Activated effector memory CD4-positive, alpha-beta T cell treated with anti-CD3 and anti-CD28 coated beads, Interleukin-2, amount 50 U/mL, for 16 hours (primary cell): ENCODE measurements around the gene ADARB2.
"Not testable (repeated sequence)": the region's sequence is repeated elsewhere in the genome, so short reads cannot be mapped to it uniquely, and the experiment has no call there.

ENCODE experiments used
- DNase-seq: peaks from one replicate; pipeline ENCODE4 v3.0.0-alpha.2; 2020

ADARB2 gene

DNA sequence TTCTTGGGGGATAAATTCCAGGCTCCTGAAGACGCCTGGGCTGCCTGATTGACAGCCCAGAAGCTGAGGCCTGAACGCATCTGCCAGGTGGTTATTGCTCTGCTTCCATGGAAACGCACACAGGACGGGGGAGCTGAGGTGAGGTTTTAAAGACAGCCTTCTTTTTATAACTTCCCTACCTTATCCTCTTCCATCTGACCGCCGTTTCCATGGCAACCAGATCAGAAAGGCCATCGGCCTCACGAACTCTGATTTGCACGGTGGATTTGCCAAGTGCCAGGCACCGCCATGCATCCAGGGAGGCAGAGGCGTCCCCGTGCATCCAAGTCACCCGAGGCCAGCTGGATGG is 260.9 kb downstream of the ADARB2 start:
- no peak for DNase-seq

DNA sequence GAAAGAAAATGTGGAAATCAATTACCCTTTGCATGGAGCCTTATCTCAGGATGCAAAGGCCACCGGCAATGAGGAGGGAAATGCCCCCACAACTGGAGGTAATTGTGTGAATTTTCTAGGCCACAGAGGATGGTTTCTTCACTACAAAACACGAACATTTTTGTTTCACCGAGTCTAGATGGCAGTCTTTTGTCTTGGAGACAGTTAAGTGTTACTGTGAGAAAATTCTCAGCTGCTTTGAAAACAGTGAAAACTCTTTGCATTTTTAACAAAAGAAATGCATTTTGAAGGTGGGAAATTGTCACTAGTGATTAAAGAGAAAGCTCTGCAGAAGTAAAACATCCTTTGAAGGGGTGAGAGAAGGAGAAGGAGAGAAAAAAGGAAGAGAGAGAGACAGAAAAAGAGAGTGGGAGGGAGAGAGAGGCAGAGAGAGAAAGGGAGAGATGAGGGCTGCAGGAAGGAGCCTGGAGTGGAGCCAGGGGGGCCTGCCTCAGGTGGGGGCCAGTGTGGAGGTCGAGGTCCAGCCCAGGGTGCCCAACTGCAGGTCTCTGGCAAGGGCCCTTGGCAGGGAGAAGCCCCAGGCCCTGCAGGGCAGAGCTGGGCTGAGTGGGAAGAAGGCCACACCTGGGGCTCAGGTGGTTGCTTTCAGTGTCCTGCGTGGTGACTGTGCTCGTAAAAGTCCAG is 261.4 kb downstream of the ADARB2 start:
- no peak for DNase-seq

DNA sequence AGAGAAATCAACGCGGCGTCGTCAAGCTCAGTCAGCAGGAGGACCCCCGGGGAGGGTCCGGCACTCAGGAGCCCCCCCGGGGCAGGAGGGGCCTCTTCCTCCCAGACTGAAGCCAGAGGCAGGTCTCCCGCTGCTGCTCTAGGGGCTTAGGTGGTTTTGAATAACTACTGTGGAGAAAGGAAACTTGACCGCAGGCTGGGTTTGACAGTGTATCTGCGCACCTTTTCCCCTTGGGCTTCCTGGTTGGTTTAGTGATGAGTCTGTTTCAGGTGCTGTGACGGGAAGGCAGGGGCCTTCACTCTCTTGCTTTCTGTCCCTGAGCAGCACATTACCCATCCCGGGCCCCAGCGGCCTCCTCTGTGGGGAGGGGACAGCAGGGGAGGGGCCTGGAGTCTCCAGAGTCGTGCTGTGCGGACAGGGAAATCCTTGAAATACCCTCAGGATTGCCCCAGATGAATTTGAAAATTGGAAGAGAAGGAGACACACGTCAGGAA is 262.2 kb downstream of the ADARB2 start:
- no peak for DNase-seq

DNA sequence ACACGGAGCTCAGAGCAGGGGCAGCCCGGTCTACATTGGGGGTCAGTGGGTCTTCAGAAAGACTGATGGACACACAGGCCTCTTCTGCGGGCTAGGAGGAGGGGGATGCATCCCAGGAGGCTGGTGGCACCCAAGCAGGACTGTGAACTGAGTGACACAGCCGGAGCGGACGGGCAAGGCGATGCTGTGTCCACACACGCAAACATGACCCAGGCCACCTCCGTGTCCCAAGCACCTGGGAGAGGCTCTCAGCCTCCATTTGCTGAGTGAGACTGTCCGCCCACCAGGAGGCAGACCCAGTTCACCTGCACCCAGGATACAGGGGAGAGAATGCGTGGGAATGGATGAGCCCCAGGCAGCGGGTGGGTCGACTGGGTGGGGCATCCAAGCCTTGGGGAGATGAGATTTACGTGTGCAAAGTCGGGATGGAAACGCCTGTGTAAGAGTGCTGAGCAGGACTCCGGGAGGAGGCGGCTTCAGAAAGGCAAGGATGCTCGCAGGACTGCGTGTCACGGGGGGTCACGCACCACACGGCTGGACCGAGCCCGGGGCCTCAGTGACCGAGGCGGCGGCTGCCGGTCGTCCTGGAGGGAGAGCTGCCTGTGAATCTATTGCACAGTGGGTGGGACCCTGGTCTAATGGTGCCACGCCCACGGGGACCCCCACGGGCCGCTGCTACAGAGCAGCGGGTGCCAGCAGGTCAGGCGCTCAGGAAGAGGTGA is 262.8 kb downstream of the ADARB2 start:
- no peak for DNase-seq

DNA sequence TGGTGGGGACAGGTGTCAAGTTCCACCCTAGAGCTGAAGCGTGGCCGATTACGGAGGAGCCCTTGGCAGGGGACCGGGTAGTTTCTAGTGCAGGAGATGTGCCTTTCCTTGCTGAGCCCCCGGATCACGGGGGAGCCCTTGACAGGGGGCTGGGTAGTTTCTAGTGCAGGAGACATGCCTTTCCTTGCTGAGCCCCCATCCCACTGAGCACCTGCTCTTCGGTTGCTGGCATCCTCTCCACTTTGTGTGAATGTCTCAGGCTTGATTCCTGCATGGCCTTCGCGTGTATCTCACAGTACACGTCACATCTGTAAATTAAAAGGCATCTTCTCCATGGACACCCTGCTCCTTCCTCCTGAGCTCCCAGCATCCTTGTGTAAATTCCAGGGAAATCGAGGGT is 263.5 kb downstream of the ADARB2 start:
- no peak for DNase-seq

DNA sequence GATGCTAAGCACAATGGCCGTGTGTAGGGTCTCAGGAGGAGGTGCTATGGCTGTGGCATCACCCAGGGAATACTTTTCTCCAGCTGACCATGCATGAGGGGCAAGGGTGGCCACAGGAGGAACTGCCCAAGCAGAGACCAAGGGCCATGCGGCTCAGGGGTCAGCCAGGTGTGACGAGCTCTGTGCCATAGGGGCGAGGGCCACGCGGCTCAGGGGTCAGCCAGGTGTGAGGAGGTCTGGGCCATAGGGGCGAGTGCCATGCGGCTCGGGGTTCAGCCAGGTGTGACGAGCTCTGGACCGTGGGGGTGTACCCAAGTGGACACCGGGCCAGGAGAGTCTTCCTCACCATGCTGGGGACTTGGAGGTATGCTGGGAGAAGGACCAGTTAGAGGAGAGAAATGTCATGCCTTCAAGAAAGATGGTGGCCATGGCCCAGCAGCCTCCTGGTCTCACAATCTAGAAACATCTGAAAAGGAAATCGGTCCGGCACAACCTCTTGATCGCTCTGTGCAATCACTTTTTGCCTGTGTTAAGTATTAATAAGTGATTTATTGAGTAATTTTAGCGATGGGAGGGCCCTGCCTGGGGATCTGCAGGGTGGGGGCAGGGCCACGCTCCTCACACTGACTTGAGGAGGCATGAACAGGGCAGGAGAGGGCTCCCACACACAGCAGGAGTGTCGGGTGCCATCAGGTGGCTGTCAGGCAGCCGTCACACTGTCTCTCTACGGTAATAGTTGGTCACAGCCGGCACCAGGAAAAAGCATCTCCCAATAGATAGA is 265.0 kb downstream of the ADARB2 start:
- DNase-seq: no peak

DNA sequence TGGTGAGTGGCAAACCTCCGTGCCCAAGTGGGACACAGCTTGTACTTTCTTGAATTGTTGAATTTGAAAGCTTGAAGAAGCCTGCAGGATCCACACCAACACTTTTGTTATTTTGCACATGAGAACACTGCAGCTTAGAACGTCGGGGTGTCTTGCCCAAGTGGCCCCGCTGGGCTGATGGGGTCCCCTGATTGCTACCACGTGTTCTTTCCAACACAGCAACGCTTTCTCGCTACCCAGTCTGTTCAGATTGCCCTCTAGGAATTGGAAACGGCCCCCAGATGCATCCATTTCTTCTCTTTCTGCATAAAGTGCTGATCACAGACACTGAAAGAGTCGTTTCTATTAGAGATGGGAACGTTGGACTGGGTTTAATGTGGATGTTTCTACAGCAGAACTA is 268.5 kb downstream of the ADARB2 start:
- no peak for DNase-seq

DNA sequence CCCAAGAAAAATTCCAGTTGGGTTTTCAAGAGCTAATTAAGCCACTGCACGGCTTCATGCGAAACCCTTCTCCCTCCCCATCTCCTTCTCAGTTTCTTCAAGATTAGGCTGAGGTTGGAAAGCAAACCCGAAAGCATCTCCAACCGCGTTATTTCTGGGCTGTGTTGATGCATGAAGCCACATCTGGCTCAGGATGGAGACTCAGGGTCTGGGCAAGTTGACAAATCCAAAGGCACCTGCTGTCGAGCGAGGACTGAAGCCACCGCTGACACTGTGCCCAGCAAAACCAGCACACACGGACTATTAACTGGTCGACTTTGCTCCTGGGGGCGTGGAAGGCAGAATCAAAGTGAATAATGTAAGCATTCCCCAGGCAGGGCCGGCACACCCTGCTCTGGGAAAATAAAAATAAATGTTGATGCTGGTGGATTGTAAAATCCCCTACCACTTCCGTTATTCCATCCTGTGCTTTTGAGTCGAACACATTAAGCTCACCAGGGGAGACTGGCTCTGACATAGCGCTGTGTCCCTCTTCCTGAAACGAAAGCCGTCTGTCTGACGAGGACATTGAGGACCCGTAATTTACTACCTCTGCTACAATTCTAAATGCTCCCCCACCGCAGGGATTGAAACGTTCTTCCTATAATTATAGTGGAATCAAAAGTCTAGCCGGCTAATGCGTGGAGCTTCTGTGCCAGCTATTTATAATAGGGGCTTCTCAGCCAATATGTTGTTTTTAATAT is 269.8 kb downstream of the ADARB2 start:
- DNase-seq: no peak

DNA sequence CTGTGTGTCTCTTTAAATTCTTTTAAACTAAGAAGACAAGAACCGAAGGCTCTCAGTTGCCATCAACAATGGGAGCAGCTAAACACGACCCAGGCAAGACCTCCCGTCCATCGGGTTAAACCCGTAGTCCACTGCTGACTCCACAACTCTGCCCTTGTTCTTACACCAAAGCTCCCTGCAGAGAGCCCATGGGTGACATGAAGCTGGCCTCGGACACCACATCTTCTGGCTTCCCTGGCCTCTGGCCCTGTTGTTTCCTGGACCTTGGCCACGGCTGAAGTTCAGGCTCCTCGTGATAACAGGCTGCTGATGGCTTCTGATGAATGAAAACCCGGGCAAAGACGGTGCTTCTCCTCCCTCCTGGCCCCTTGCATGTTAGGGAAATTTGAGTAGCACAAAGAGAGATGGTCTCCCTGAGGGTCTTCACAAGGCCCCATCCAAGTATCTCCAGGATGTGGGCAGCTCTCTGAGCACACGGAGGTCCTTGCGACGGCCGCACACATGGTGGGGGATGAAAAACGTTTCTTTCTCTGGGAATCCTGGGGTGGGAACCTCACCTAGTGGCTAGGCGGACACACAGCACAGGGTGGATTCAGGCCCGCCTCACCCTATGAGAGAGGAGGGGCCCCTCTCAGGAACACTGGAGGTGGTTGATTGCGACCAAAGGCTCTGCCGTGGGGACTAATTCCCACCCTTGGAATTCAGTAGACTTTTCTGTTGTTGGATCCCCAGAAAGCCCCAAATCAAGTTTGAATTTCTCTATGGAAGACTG is 271.1 kb downstream of the ADARB2 start:
- no peak for DNase-seq

DNA sequence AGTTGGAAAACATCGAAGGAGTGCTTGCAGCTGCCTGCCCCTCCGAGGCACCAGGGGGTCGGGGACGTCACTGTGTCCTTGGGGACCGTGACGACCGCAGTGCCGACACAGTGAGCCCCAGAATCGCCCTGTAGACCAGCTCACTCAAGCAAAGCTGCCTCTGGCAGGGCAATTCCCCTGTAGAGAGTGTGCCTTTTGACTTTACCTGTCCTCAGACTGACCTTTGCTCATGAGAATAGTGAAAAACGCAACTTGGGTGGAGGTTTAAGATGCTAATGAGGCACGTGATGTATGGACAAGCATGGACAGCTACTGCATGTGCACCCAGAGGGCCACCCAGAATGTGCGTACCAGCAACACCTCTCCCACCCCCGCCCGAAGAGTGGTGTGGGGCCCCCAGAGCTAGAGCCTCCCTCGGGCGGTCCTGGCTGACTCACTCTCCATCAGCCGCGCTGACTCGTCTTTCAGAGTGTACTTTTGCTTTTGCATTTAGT is 271.9 kb downstream of the ADARB2 start:
- DNase-seq: no peak

DNA sequence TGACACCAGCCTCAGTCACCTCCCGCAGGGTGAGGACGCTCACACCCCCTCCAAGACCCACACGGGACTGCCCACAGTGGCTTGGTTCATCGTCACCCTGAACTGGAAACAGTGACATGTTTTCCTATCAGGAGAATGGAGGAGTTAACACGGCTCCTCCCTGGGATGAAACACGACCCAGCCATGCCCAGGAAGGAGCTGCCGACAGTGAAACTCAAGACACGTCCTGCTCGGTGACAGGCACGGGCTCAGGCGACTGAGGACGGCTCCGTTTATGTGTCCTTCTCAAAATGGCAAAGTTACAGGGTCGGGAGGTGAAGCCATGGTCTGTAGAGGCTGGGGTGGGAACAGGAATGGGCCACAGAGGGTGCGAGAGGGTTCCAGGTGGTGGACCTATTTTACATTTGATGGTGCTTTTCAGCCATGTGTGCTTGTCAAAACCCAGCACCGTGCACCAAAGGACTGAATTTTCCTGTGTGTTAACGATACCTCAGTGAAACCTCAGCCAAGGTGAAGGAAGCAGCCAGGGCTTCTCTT is 272.4 kb downstream of the ADARB2 start:
- DNase-seq: no peak

DNA sequence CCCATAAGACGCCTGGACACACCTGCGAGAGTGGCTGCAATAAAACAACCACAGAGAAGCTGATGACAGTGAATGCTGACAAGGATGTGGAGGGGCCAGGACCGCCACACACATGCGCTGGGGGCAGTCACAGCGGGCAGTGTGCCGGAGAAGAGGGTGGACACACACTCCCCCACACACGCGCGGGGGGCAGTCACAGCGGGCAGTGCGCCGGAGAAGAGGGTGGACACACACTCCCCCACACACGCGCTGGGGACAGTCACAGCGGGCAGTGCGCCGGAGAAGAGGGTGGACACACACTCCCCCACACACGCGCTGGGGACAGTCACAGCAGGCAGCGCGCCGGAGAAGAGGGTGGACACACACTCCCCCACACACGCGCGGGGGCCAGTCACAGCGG is 273.4 kb downstream of the ADARB2 start:
- not testable (repeated sequence) for DNase-seq

DNA sequence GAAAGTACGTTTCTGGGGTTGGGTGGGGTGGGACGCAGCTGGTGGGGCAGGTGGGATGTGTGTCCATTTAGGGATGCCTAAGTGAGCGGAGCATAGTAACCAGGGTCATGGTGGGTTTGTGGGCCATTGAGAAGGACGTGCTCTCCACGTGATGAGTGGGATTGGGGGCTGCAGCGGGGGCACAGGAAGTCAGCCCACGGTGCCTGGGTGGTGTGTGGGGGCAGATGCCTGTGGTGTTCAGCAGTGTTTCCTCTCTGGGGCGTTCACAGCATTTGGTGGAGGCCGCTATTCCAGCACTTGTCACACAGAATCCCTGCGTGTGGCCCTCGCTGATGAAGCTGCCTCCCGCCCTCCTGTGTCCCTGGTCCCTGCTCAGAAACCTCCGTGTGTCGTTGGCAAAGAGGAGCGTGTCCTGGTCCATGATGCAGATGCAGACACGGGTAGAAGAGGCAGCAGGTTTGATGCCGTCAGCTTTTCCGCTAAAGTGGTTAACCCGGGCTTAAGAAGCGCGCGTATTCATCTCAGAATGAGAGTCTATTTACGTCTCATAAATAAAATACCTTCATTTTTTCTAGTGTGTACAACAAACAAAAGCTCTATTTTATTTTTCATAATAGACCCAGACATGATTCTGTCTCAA is 274.2 kb downstream of the ADARB2 start:
- DNase-seq: no peak

DNA sequence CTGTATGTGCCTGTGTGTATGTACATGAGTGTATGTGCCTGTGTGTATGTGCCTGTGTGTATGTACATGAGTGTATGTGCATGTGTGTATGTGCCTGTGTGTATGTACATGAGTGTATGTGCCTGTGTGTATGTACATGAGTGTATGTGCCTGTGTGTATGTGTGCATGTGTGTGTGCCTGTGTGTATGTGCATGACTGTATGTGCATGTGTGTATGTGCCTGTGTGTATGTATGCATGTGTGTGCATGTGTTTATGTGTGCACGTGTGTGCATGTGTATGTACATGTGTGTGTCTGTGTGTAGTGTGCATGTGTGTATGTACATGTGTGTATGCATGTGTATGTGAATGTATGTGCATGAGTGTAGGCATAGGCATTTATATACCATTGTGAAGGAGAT is 274.8 kb downstream of the ADARB2 start:
- no peak for DNase-seq

DNA sequence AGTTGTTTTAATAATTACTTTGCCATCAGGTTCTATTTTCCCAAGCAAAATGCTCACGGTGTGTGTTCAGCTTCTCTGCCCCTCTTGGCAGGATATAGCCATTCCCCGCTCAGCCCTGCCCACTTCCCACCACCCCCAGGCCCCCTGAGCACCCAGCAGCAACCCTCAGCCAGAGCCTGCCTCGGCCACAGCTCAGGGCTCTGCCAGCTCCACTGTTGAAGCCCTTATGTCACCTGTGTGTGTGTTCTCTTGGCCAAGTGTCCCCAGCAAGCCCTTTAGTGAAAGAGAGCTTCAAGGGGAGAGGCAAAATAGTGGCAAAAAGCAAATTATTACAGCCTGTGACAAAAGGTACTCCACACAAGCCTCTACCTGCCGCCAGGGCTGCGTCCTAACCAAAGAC is 275.3 kb downstream of the ADARB2 start:
- no peak for DNase-seq

DNA sequence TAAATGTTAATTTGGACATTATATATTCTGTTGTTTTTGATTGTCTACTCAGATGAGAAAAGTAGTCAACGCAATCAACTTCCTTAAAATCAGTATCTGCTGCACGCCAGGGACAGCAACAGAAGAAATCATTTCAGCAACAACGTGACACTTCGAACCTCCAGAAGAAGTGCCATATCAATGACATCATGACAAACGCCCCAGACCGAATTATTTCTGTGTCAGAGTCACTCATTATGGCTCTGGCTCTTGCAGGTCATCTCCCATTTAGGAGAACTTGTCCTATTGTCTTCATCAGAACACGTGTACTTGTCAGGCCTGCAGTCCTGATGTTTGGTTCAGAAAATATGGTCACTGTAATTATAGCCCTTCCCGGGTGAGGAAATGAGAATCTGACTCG is 276.3 kb downstream of the ADARB2 start:
- DNase-seq: no peak

DNA sequence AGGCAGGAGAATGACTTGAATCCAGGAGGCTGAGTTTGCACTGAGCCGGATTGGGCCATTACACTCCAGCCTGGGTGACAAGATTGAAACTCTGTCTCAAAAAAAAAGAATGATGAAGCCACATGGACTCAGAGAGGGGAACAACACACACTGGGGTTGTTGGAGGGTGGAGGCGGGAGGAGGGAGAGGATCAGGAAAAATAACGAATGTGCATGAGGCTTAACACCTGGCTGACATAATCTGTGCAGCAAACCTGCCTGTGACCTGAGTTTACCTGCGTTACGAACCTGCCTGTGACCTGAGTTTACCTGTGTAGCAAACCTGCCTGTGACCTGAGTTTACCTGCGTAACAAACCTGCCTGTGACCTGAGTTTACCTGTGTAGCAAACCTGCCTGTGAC is 277.7 kb downstream of the ADARB2 start:
- not testable (repeated sequence) for DNase-seq

DNA sequence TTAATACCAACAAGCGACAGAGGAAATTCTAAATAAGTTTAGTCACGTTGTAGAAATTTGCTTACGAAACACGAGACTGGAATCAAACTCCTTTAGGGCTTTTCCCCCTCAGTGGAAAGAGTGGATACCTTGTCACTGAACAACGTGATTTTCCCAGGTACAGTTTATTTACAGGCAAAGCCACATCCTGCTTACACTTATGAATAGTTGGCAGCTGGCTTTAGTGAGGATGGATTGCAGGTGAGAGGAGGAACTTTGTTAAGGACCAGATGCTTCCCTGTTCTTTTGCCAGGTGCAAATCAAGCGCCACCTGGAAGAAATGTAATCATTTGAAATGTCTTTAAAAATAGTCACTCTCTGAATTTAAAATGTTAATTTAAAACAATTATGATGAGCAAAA is 282.4 kb downstream of the ADARB2 start:
- no peak for DNase-seq

DNA sequence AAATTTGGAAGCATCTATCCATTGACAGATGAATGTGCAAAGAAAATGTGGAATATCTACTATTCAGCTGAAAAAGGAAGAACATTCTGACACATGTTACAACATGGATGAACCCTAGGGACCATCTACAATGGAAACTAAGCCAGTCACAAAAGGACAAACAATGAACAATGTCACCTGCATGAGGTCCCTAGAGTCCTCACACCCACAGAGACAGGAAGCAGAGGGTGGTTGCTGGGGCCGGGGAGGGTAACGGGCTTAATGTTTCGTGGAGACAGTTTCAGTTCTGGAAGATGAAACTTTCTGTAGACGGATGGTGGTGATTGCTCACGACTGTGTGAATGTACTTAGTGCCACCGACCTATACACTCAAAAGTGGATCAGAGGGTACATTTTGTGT is 282.9 kb downstream of the ADARB2 start:
- DNase-seq: no peak

DNA sequence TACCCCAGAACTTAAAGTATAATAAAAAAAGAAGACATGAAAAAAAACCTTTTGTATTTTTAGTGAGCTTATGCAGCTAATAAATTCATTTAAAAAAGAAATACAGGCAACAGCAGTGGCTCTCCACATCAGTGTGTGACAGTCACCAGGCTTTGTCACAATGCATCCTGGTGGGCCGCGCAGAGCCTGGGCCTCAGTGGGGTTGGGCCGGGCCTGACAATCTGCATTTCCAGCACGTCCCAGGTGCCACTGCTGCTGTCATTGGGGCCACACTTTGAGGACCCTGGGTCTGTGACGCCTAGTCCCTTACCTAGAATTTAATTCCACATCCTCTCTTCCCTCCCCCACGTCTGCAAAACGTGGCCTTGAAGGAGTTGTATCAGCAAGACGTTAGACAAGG is 284.5 kb downstream of the ADARB2 start:
- no peak for DNase-seq

DNA sequence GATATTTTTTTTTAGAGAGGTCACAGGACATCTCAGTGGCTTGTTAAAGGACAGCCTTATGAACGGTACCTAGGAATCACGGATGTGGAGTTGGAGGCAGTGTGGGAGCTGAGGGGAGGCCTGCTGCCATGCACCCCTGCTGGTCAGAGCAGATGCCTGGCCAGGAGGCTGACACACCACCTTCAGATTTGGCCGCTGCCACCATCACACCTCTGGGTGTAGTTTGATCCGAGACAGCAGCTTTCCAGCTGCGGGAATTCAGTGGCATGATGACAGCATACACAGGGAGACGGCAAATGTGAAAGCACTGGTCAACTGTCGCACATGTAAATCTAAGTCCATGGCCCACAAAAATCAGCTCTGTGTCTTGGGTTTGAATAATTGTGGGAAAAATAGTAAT is 285.4 kb downstream of the ADARB2 start:
- DNase-seq: no peak
